GM12891 (cell line): ENCODE data around the gene CFAP70.

Experiments used
- POLR2A ChIP-seq: IDR thresholded peaks from 2 replicates; pipeline ENCODE4 v1.6.1; 2011; ENCODE audit warnings: low read depth, low read length, control low read depth
- POLR2AphosphoS5 ChIP-seq: IDR thresholded peaks from 2 replicates; pipeline ENCODE4 v1.6.1; 2011; ENCODE audit warnings: low read depth, low read length, control low read depth
- SPI1 ChIP-seq: IDR thresholded peaks from 2 replicates; pipeline ENCODE4 v1.6.1; 2011; ENCODE audit warnings: low read depth, low read length, control low read depth
- TAF1 ChIP-seq: IDR thresholded peaks from 2 replicates; pipeline ENCODE4 v1.6.1; 2011; ENCODE audit warnings: low read depth, low read length, control low read depth

DNA sequence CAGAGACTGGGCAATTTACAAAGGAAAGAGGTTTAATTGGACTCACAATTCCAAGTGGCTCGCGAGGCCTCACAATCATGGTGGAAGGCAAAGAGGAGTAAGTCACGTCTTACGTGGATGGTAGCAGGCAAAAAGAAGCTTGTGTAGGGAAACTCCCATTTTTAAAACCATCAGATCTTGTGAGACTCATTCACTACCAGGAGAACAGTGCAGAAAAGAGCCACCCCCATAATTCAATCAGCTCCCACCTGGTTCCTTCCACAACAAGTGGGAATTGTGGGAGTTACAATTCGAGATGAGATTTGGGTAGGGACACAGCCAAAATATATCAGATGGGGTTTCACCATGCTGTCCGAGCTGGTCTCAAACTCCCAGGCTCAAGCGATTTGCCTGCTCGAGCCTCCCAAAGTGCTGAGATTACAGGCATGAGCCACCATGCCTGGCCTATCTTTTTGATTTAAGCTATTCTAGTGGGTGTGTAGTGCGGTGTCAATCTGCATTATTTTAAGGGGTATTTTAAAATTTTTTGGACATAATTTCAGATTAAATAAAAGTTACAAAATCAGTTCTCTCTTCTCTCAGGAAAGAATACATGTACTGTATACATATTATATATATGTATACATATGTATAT, 97.2 kb downstream of the CFAP70 start:
- TF ChIP-seq POLR2AphosphoS5 (no peak), POLR2A (no peak), TAF1 (no peak), SPI1 (no peak)
